Posterior vena cava (tissue), 2 donors: ENCODE data around the gene CYP11A1. TPM values are rescaled to one million over a fixed set of nuclear protein-coding genes. Genes with fewer than 3 reads are reported as not detected.

Experiments
- DNase-seq: peaks from one replicate; pipeline ENCODE4 v3.0.0-alpha.2; 2020; ENCODE audit warnings: low spot score
- intact Hi-C, 2 donors: fragments of 100-400 bp; cut with DNase I; formaldehyde crosslinking; loops; one replicate each; pipeline versions ENCODE4 v1.14.1 to v1.14.2; 2022 to 2023
- long read RNA-seq, 2 donors: library from polyadenylated mRNA; unstranded; transcript quantifications; one replicate each; pipeline ENCODE4 v2.0.0, GENCODE V29; 2020 to 2021
- total RNA-seq, 2 donors: library from RNA; stranded (reverse); fragmentation: NEBNext Ultra II Directional; extraction: Animal tissue kit (Norgen Biotek cat#: 25700); gene quantifications; one replicate each; pipeline ENCODE4 v1.2.1, GENCODE V29; 2021
- donor health status: DM: yes; HTN: yes; CAD: no.
- donor health status: DM: yes; HTN: yes; CAD: no.

The CYP11A1 gene
- 1 to 10 TPM in 1 of 2 donors, under 1 TPM in 1; 0.71 to 1.2 TPM for total RNA-seq
- long read RNA-seq, donor 1, result 0 reads
- long read RNA-seq, donor 2, result 0 reads

DNA sequence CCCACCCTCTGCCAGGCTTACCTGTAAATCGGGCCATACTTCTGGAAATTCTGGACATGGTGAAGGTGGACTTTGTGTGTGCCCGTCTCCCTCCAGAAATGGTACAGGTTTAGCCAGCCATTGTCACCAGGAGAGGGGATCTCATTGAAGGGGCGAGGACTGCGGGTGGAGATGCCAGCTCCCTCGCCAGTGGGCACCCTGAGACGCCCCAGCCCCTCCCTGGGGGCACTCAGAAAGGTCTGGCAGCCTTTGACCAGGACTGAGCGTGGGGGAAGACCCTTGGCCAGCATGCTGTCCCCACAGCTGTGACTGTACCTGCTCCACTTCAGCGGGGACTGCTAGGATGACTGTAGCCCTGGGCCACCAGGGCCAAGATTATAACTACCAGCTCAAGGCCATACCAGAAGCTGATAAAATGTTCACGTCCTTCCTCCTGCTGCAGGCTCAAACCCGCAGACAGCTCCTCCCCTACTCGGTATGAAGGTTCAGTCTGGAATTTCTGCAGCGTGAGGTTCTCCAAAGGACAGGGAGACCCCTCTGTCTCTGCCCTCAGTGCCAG is at the start of gene CYP11A1:
CYP11A1 (minus strand) TSS at position 351 of the 559 bp plus-strand sequence; CDS start at position 290, 61 bp downstream.
- intact Hi-C loops, result no loop called here
- DNase-seq, result no peak

DNA sequence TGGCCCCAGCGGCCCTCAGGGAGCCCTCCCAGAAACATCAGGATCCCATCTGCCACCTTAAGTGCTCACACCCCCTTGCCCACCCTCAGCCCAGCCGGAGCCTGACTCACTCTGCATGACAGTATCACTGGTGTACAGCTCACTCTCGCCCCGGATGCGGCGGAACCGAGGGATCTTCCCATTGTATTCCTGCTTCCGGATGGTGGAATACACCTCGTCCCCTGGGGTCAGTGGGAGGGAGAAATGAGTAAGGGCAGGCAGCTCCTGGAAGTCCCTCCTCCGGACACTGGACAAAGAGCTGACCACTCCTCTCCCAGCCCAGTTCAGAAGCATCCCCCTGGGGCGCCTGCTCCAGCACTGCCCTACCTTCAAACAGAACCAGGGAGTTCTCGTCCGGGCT is 49.8 kb upstream of the CYP11A1 start:
- intact Hi-C loops, result no loop called here
- no peak for DNase-seq

DNA sequence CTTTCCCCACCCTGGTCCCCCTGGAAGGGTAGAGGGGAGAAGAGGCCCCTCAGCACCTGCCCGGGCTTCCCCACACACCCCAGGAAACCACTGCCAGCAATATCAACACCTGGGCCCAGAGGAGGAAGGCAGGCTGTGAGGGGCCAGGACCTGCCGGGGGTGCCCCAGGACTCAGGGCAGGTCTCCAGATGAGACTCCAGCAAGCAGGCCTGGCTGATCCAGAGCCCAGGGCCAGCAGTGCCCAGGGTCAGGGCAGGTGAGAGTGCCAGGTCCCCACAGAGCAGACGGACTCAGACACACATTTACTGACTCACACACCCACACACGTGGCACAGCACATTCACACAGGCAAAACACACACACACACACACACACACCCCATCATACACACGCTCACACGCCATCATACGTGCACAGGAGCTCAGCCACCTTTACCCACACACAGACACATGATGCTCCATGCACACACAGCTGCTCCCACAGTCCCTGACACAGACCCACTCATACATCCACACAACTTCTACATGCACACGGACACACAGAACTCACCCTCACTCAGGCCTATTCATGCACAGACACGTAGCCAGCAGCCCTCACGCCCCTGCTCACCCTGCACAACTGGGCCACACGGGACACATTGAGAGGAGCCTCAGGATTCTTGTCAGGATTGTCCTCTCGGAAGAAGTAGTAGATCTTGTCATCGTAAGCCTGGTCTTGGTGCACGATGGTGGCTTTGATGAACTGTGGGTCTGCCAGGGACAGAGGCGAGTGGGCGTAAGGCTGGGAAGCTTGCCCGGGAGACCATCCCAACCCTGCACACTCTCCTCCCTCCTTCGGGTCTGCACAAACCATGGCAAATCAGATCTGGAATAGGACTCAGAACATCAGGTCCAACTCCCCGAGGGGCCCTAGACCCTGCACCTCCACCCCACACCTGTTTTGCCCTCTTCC is 48.8 kb upstream of the CYP11A1 start:
- intact Hi-C loops, result no loop called here

GRCh38 chr15:74414603-74415338 is 47.3 kb upstream of the CYP11A1 start:
- intact Hi-C loops, result no loop called here
- no peak for DNase-seq

More for the DNA sequence above, 48.8 kb upstream of the CYP11A1 start:
- no peak for DNase-seq

DNA sequence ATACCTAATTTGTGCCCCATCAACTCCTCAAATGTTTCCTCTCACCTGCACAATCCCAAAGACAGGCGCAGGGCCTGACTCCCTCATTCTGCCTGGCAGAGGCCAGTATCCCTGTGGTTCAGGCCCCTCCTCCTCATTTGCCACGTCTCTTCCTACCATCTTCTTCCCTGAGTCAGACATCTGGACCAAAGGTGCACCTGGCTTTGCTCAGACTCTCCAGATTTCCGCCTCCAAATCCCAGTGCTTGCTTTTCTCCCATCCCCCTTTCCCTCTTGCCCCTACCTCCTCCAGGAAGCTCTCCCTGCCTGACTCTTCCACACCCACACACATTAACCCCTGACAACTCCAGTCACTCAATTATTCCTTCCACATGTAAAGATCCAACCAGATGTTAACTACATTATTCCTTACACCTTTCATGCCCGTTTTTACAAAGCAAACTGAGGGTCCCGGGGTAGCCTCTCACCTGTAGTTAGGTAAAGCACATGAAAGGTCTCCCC is 46.7 kb upstream of the CYP11A1 start:
- intact Hi-C loops, result no loop called here

GRCh38 chr15:74413350-74414080 is 46.1 kb upstream of the CYP11A1 start:
- no peak for DNase-seq
- intact Hi-C loops, result no loop called here

More for the DNA sequence above, 46.7 kb upstream of the CYP11A1 start:
- no peak for DNase-seq

GRCh38 chr15:74412159-74412558 is 44.7 kb upstream of the CYP11A1 start:
- no peak for DNase-seq
- intact Hi-C loops, result no loop called here

- no peak for DNase-seq
- intact Hi-C loops, result no loop called here
Observed at GRCh38 chr15:74411686-74412085, 44.2 kb upstream of the CYP11A1 start.

DNA sequence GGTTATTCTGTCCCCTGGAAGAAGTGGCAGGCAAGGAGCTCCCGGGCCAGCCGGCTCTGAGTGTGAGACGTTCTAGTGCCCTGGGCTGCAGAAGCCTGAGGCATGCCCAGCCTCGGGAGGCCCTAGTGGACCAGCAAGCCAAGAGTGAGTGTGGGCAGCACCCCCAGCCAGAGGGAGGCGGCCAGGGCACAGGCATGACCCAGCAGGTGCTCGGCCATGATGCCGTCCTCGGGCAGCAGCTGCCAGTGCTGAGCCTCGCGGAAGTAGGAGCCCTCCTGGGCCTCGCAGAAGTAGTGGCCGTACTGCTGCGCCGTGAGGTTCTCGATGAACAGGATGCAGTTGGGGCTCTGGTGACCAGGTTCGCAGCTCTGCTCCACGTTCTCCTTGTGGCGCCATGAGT is 43.1 kb upstream of the CYP11A1 start:
- intact Hi-C loops, result no loop called here

GRCh38 chr15:74409225-74409624 is 41.8 kb upstream of the CYP11A1 start:
- DNase-seq, result no peak
- intact Hi-C loops, result no loop called here

More for the DNA sequence above, 43.1 kb upstream of the CYP11A1 start:
- DNase-seq, result no peak

GRCh38 chr15:74408815-74409214 is 41.4 kb upstream of the CYP11A1 start:
- intact Hi-C loops, result no loop called here
- DNase-seq, result no peak

DNA sequence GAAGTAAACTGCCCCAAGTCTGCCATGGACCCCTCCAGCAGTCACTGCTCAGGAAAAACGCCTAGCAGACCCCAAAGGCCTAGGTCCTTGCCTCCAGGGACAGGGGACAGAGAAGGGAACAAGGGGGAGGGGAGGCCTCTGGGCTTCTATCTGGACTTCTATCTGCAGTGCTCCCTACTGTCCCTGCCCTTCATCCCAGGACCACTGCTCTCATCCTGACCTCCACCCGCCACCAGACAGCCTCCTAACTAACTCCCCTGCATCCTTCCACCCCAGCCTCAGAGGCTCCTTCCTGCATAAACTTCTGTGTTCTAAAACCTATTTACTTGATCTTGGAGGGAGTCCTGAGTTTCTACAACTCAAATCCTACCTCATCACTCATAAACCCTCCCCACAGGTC is 40.9 kb upstream of the CYP11A1 start:
- no peak for DNase-seq
- intact Hi-C loops, result no loop called here

DNA sequence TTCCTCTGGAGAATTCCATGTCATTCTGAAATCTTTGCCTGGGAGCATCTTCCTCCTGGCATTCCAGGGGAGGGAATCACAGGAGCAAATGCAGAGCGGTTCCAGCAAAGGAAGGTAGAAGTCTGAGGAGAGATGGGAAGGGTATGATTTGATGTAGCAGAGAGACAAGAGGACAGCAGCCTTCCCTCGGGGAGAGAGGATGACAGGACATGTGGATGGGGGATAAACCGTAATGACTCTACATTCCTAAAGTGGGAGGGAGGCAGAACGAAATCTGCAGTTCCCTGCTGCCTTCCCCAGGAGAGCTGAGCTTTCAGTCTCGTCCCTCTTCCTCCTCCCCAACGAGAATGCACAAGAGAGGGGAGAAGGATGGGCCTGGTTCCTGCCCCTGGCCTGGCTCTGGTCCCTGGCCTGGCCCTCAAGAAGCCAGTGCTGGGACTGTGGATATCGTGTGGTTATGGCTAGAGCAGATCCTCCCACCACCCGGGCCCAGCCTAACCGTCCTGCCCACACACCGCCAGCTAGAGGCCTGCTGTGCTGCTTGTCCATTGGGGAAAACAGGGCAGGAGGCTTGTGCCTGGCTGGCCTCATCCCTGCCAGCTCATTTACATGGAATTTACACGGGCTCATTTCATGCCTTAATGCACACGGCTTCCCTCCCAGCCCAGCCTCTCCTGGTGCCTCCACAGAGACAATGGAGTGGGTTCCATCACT is 39.7 kb upstream of the CYP11A1 start:
- no peak for DNase-seq

GRCh38 chr15:74406517-74406916 is 39.1 kb upstream of the CYP11A1 start:
- intact Hi-C loops, result no loop called here

More for the DNA sequence above, 39.7 kb upstream of the CYP11A1 start:
- intact Hi-C loops, result no loop called here

DNA sequence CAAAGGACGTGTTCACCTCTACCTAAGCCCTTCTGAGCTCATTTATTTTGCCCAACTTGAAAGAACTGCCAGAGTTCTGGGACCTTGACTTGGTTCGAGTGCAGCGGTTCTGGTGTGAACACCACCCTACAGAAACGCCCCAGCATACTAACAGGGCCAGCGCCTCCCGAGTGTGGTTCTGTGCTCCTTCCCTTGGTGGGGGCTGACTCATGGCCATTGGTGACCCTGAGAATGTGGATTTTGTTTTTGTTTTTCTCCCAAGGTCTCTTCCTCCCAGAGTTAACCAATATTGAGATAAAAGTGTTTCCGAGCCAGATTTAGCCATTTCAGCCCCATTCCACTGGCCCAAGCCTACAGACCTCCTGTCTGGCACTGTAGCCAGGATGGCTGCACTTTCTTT is 38.4 kb upstream of the CYP11A1 start:
- no peak for DNase-seq
- intact Hi-C loops, result no loop called here

More at GRCh38 chr15:74406517-74406916, 39.1 kb upstream of the CYP11A1 start:
- no peak for DNase-seq

DNA sequence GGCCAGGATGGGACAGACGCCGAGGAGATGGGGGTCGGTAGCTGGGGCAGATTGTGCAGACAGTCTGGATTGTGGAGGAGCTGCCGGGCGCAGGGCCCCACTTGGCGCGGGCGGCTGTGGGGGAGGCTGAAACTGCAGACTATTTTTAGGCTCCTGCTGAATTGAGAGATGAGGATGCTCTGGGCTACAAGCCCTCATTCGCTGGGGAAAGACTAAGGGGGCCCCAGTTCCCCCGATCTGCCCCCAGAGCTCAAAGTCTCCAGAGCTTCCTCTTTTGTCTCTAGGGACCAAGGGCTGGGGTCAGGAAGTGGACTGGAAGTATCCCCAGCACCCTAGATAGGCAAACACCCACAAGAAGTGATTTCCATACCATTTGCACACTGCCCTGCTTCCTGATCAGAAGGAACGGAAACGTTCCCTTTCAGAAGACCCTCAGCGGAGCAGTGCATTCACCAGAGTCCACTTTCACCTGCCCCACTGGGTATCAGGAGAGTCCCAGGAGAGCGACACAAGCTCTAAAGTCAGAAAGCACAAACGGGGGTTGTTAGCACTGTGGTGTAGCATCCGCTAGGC is 36.6 kb upstream of the CYP11A1 start:
- intact Hi-C loops, result no loop called here
- DNase-seq, result no peak

DNA sequence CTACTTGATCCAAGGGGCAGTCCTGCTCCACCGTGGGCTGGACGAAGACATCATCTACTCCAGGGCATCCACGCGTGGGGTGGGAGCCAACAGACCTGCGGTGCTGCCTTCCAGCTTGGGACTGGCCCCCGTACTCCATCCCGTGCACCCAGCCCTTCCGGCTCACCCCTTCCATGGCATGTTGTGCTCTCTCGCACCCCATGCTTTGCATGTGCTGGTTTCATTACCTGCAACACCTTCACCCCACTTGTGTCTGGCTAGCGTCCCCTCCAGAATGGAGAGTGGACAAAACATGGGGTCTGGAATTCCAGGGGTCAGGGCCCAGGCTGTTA is 36.1 kb upstream of the CYP11A1 start:
- intact Hi-C loops, result no loop called here
- DNase-seq, result no peak

DNA sequence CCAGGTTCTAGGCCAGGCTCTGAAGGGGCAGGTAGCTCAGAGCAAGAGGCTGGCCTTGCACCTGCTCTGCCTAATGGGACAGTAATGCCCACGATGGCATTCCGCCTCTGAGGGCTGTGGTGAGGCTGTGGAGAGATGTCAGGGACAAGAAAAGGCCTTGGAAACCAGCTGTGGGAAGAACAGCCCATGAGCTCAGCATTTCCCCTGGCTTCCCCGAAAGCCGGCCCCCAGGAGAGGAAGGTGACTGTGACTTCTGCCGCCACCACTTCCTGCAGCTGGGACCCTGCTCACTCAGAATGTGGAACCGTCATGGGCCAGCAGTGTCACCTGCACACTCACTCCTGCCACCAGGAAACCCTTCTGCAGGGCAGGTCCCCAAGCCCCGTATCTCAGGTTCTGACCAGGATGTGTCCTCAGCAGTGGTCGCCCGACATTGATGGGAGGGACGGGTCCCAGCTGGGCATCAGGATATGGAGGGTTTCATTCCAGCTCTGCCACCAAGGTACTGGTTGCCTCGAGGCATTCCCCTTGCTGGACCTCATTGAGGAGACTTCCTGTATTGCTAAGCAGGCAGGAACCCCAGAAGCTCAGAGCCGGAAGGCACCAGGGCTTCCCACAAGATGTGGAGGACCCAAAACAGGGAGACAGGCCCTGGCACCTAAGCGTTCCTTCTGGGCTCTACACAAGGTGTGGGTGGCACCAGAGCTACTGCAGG is 35.6 kb upstream of the CYP11A1 start:
- intact Hi-C loops, result no loop called here

More for the DNA sequence above, 35.6 kb upstream of the CYP11A1 start:
- no peak for DNase-seq
